KMS-11 (cell line): Measurements from ENCODE around the gene RBM20.

Experiments
- H2AFZ ChIP-seq: fragments of 200-600 bp; sonication (generic); 2 replicates; pipeline ENCODE4 v1.6.1; 2016; ENCODE audit warnings: antibody characterized with exemption, mixed run types, low read depth
- H3K27ac ChIP-seq: fragments of 200-600 bp; sonication (generic); 2 replicates; pipeline ENCODE4 v1.6.1; 2016; ENCODE audit warnings: mild to moderate bottlenecking, mixed run types
- H3K27me3 ChIP-seq: fragments of 200-600 bp; sonication (generic); 2 replicates; pipeline ENCODE4 v1.6.1; 2017; ENCODE audit warnings: mild to moderate bottlenecking, low read depth, mixed run types, moderate library complexity; ENCODE audit not compliant: insufficient read depth
- H3K36me3 ChIP-seq: fragments of 200-600 bp; sonication (generic); 2 replicates; pipeline ENCODE4 v1.6.1; 2017; ENCODE audit warnings: mild to moderate bottlenecking, mixed run types; ENCODE audit not compliant: insufficient read depth
- H3K4me1 ChIP-seq: fragments of 200-600 bp; sonication (generic); 2 replicates; pipeline ENCODE4 v1.6.1; 2016; ENCODE audit warnings: mild to moderate bottlenecking, low read depth, mixed run types; ENCODE audit not compliant: poor library complexity, severe bottlenecking
- H3K4me2 ChIP-seq: fragments of 200-600 bp; sonication (generic); 2 replicates; pipeline ENCODE4 v1.7.0; 2016; ENCODE audit warnings: mild to moderate bottlenecking, mixed run types
- H3K4me3 ChIP-seq: fragments of 200-600 bp; sonication (generic); IDR thresholded peaks from 2 replicates; pipeline ENCODE4 v1.6.1; 2017; ENCODE audit warnings: low read depth, low read length, mixed read lengths; ENCODE audit not compliant: insufficient read depth
- H3K79me2 ChIP-seq: fragments of 200-600 bp; sonication (generic); 2 replicates; pipeline ENCODE4 v1.6.1; 2016; ENCODE audit warnings: low read depth, mixed run types; ENCODE audit not compliant: insufficient read depth
- H3K9ac ChIP-seq: fragments of 200-600 bp; sonication (generic); 2 replicates; pipeline ENCODE4 v1.6.1; 2016; ENCODE audit warnings: mild to moderate bottlenecking, mixed run types
- H4K20me1 ChIP-seq: fragments of 200-600 bp; sonication (generic); 2 replicates; pipeline ENCODE4 v1.6.1; 2016; ENCODE audit warnings: mild to moderate bottlenecking, mixed run types; ENCODE audit not compliant: insufficient read depth
- CTCF ChIP-seq: fragments of 200-600 bp; sonication (generic); conservative IDR thresholded peaks from 2 replicates; pipeline ENCODE4 v1.6.1; 2017; ENCODE audit warnings: low read depth, mild to moderate bottlenecking, antibody characterized with exemption, low read length, moderate library complexity, mixed read lengths

Gene RBM20

DNA sequence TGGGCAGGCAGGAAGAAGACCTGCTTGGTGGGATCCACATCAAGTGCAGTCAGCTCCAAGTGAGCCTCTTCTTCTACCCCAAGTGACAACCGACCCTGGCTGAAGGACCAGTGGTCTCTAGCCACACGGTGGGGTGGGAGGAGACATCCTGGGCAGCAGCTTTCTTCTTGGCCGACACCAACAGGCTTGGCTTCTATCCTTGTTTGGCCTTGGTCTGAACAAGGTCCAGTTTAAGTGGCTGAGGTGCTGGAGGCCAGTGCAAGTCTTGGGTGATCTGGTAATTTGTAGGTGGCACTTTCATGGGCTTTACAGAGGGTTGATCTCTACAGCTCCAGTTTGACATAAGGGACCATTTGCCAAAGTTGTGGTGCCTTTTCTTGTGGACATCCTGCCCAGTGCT, 164.0 kb downstream of the RBM20 start:
- H3K27ac ChIP-seq, result no peak overlapping the region
- H3K4me3 ChIP-seq, result no peak overlapping the region
- H3K27me3 ChIP-seq, result no peaks in the 10 kb centered on the region
- no peaks in the 10 kb centered on the region for H3K36me3 ChIP-seq
- H3K9ac ChIP-seq, result no peak overlapping the region
- no peak overlapping the region for H3K4me2 ChIP-seq
- H2AFZ ChIP-seq, result no peak overlapping the region
- H3K4me1 ChIP-seq, result peaks cover 14% of the 10 kb centered on the region
- TF ChIP-seq CTCF, result no peak
- no peaks in the 10 kb centered on the region for H4K20me1 ChIP-seq
- H3K79me2 ChIP-seq, result no peaks in the 10 kb centered on the region

DNA sequence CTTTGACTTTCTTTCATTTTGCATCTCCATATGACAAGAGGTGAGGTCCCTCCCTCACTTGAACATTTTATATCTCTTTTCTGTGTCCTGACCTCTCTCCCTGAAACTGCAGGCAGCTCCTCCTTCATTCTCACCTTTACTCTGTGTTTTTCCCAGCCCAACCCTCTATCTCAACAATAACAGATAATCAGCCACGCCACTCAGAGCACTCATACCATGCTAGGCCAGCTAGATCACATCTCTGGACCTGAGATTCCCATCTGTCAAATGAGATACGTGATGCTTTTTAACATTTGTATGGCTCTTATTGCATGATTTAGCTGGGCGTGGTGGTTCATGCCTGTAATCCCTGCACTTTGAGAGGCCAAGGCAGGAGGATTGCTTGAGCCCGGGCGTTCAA, 164.5 kb downstream of the RBM20 start:
- Histone ChIP-seq H3K4me1 (peaks cover 10% of the 10 kb centered on the region), H4K20me1 (no peaks in the 10 kb centered on the region)
- no peak for TF ChIP-seq CTCF

GRCh38 chr10:110810625-110811024, 166.5 kb downstream of the RBM20 start:
- Histone ChIP-seq H3K36me3 (no peaks in the 10 kb centered on the region), H4K20me1 (no peaks in the 10 kb centered on the region), H3K79me2 (no peaks in the 10 kb centered on the region), H3K27me3 (no peaks in the 10 kb centered on the region), H2AFZ (no peak overlapping the region), H3K4me3 (no peak overlapping the region), H3K27ac (no peak overlapping the region), H3K4me1 (peaks cover 1% of the 10 kb centered on the region), H3K4me2 (no peak overlapping the region), H3K9ac (no peak overlapping the region)
- TF ChIP-seq CTCF, result no peak

More for the DNA sequence above, 164.5 kb downstream of the RBM20 start:
- no peak overlapping the region for H3K27ac ChIP-seq
- no peak overlapping the region for H2AFZ ChIP-seq
- no peak overlapping the region for H3K4me3 ChIP-seq
- H3K79me2 ChIP-seq, result no peaks in the 10 kb centered on the region
- no peak overlapping the region for H3K9ac ChIP-seq
- no peaks in the 10 kb centered on the region for H3K27me3 ChIP-seq
- H3K4me2 ChIP-seq, result no peak overlapping the region
- no peaks in the 10 kb centered on the region for H3K36me3 ChIP-seq

GRCh38 chr10:110811791-110812581, 167.8 kb downstream of the RBM20 start:
- Histone ChIP-seq H3K9ac (no peak overlapping the region), H3K36me3 (no peaks in the 10 kb centered on the region), H3K27ac (no peak overlapping the region), H2AFZ (no peak overlapping the region), H3K4me1 (no peaks in the 10 kb centered on the region), H3K4me3 (no peak overlapping the region), H3K4me2 (no peak overlapping the region), H3K79me2 (no peaks in the 10 kb centered on the region), H4K20me1 (no peaks in the 10 kb centered on the region), H3K27me3 (no peaks in the 10 kb centered on the region)
- TF ChIP-seq CTCF, result no peak
